HG03025 (cell line): ENCODE data around the gene SLC25A42.
A peak's percentile ranks its signal among the peaks of the same experiment; 100 is the strongest.
"Not testable (repeated sequence)": the region's sequence is repeated elsewhere in the genome, so short reads cannot be mapped to it uniquely, and the experiment has no call there.

Experiments
- ATAC-seq: cut with Tn5 transposase; IDR thresholded peaks from one replicate; pipeline ENCODE4 v1.9.1; 2021; ENCODE audit warnings: mild to moderate bottlenecking, moderate library complexity; ENCODE audit not compliant: unreplicated experiment, low FRiP score

SLC25A42 gene

GRCh38 chr19:19126102-19126501 lies 62.3 kb downstream of the SLC25A42 start:
- ATAC-seq, result no peak

- ATAC-seq, result no peak
These were observed 68.2 kb downstream of the SLC25A42 start for GRCh38 chr19:19131989-19132388.

- ATAC-seq, result no peak
These were observed 69.1 kb downstream of the SLC25A42 start for GRCh38 chr19:19132912-19133311.

DNA sequence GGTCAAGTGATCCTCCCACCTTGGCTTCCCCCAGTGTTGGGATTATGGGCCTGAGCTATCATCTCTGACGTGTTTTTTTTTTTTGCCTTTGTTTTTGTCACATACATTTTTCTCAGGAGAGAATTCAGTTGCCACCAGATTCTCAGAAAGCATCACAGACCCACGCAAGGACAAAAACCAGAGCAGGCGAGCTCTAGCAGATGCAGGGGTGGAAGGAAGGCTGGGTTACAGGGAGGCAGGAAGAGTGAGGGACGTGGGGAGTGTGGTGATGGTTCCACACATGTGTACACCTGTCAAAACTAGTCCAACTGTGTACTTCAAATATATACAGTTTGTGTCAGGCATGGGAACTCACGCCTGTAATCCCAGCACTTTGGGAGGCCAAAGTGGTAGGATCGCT lies 70.2 kb downstream of the SLC25A42 start:
- ATAC-seq, result no peak

GRCh38 chr19:19134687-19135158 lies 70.9 kb downstream of the SLC25A42 start:
- no peak for ATAC-seq

DNA sequence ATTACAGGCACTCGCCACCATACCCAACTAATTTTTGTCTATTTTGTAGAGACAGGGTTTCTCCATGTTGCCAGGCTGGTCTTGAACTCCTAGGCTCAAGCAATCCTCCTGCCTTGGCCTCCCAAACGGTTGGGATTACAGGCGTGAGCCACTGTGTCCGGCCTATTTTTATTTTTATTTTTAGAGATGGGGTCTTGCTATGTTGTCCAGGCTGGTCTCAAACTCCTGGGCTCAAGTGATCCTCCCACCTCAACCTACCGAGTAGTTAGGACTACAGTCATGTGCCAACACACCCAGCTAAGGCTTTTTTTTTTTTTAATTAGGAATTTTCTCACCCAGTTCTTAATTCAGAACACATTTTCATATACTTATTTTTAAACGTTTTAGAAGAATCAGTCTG lies 71.9 kb downstream of the SLC25A42 start:
- not testable (repeated sequence) for ATAC-seq

DNA sequence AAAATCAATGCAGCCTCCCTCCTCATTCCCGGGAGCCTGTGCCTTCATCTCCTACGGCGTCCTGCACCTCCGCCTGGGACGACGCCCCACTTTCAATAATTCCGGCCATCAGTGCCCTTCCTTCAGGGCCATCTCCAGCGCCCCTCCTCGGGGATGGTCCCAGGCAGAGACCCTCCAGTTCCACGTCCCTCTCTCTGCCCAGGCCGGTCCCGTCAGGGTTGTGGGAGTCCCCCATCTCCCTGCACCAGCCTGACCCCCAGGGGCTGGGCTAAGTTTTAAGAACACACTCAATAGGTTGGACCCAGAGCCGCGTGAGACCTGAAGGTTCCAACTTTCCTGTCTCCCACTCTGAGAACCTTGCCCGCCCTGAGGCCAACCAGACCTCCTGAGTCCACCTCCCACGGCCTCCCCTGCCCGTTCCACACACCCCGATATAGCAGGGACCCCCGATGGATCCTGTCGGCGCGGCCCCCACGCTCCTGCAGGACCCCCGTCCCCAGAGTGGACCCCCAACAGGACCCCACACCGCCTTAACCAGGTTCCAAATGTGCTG lies 73.8 kb downstream of the SLC25A42 start:
- ATAC-seq, result no peak

DNA sequence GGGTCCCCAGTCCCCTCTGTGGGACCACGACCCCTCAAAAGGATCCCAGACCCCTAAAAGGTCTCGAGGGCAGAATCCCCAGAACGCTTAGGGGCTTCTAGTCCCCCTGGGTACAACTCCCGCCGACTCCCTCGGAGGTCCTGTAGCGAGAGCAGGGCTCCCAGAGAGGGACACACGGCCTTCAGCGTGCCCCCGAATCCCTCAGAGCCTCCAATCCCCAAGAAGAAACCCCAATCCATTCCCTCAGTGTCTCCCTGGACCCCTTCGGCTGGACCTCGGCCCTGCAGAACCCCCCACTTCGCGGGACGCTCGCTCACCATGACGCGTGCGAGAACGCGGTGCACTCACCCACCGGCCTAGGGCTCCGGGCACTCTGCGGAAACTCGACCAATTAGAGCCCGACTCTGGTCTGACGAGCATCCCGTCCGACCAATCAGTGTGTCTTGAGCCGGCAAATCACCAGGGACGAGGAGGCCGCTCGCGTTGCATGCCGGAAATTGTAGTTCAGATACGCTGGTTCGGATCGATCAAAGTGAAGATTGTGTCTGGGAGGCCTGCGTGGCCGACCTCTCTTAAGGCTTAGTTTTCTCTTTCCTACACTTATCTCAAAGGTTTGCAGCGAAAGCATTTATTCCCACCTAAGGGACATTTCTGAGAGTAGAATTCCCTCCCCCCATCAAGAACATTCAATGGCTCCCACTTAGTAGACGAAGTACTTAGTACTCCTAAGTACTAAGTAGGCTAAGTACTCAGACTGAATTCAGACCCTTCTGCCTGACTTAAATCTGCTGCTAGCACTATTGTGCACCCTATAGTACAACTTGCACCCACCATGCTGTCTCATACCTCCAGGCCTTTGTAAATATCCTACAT lies 74.6 kb downstream of the SLC25A42 start, which contains the start of gene TMEM161A:
TSS of gene TMEM161A (minus strand) at position 370 of the 873 bp plus-strand sequence. CDS start at position 320, 50 bp downstream.
- peak; percentile 92 for ATAC-seq

- no peak for ATAC-seq
These were observed 76.1 kb downstream of the SLC25A42 start for GRCh38 chr19:19139876-19140229.

DNA sequence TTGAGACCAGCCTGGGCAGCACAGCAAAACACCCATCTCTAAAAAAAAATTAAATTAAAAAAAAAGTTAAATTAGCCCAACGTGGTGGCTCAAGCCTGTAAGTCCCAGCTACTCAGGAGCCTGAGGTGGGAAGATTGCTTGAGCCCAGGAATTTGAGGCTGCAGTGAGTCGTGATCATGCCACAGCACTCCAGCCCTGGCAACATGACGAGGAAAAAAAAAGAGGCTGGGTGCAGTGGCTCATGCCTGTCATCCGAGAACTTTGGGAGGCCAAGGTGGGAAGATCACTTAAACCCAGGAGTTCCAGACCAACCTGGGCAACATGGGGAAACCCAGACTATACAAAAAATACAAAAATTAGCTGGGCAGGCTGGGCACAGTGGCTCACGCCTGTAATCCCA lies 76.7 kb downstream of the SLC25A42 start:
- ATAC-seq, result no peak

GRCh38 chr19:19142347-19142746 lies 78.6 kb downstream of the SLC25A42 start:
- no peak for ATAC-seq

- ATAC-seq, result no peak
These were observed 81.5 kb downstream of the SLC25A42 start for GRCh38 chr19:19145281-19145680.

DNA sequence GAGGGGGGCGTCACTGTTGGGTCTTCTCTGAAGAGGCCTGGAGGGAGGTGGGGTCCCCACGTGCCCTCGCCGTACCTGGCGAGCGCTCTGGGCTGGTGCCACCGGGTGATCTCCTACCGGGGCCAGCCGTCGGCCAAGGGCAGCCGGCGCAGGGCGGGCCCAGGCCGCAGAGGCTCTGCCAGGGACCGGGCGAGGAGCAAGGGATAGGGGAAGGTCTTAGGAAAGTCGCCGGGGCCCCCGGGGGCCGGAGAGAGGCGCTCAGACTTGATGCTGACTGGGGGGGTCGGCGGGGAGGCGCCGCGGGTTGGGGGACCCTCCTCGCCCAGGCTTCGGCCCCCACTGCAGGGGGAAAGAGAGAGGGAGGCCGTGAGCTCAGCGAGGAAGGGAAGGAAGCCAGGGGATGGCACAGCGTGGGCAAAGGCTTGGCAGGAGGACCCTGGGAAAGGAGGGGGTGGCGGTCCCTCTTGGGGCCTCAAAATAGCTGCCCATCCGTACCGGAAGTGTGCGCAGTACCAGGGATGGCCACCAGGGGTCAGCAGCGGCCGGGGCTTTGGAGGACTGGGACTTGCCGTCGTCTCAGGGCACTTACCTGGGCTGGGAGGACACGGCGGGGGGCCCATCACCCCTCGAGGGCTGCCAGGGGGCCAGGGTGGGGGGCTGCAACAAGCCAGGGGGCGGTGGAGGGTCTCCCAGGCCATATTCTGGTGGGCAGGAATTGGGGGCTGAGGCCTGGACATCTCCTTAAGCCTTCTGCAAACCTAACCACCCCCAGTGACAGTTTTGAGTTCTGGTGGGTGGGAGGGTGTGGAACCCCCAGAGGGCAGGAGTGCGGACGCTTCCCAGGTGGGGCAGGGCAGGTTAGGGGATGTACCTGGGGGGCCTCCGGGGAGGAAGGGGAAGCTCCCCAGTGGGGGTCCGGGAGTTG lies 82.2 kb downstream of the SLC25A42 start:
- ATAC-seq, result no peak

- no peak for ATAC-seq
These were observed 83.1 kb downstream of the SLC25A42 start for GRCh38 chr19:19146865-19147264.

DNA sequence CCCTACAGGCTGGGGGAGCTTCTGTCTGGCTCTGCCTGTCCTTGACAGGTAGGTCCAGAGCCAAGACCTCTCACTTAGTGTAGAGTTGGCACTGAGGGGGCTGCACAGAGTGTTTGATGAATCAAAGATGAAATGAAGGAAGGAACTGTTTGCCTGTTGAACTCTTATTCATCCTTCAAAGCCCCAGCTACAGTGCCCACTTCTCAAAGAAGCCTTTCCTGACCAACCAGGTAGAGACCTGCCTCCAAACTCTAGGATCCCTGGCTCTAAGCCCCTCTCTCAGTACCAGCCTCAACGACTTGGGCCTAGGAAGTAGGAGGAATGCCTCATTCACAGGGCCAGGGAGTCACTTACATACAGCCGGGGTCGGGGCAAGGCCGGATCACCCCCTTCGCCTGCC lies 83.5 kb downstream of the SLC25A42 start:
- no peak for ATAC-seq

DNA sequence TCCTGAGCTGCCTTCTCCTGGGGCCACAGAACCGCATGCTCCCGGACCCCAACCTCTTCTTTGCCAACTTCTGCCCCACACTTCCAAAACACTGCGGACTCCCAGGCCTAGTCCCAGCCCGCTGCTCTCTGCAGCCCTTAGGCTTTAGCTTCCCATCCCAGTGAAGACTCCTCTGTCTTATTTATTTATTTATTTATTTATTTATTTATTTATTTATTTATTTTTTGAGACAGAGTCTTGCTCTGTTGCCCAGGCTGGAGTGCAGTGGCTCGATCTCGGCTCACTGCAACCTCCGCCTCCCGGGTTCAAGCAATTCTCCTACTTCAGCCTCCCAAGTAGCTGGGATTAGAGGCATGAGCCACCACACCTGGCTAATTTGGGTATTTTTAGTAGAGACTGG lies 84.7 kb downstream of the SLC25A42 start:
- not testable (repeated sequence) for ATAC-seq

- no peak for ATAC-seq
These were observed 85.6 kb downstream of the SLC25A42 start for GRCh38 chr19:19149435-19149834.

- ATAC-seq, result no peak
These were observed 87.6 kb downstream of the SLC25A42 start for GRCh38 chr19:19151418-19151817.

- no peak for ATAC-seq
These were observed 89.0 kb downstream of the SLC25A42 start for GRCh38 chr19:19152668-19153384.
